MM.1S (cell line): ENCODE results near the gene CACNB4.

ENCODE experiments used
- DNase-seq: peaks from one replicate; pipeline ENCODE4 v3.0.0-alpha.2; 2015
- H2AFZ ChIP-seq: fragments of 300-600 bp; sonication (generic); 2 replicates; pipeline ENCODE4 v1.6.0; 2016; ENCODE audit warnings: antibody characterized with exemption, low read length
- H3F3A ChIP-seq: fragments of 300-600 bp; sonication (generic); 2 replicates; pipeline ENCODE4 v1.6.1; 2016; ENCODE audit warnings: mild to moderate bottlenecking, antibody characterized with exemption, low read length, moderate library complexity, mixed read lengths; ENCODE audit not compliant: insufficient read depth
- H3K27ac ChIP-seq: fragments of 300-600 bp; sonication (generic); 2 replicates; pipeline ENCODE4 v1.5.1; 2016; ENCODE audit warnings: mild to moderate bottlenecking, low read length
- H3K27me3 ChIP-seq: fragments of 300-600 bp; sonication (generic); replicated peaks from 2 replicates; pipeline ENCODE4 v1.6.0; 2016; ENCODE audit warnings: low read length; ENCODE audit not compliant: insufficient read depth
- H3K36me3 ChIP-seq: fragments of 300-600 bp; sonication (generic); replicated peaks from 2 replicates; pipeline ENCODE4 v1.6.1; 2016; ENCODE audit warnings: mild to moderate bottlenecking, low read length, mixed read lengths; ENCODE audit not compliant: insufficient read depth
- H3K4me1 ChIP-seq: fragments of 300-600 bp; sonication (generic); 2 replicates; pipeline ENCODE4 v1.6.1; 2016; ENCODE audit warnings: low read length, mixed read lengths
- H3K4me2 ChIP-seq: fragments of 300-600 bp; sonication (generic); 2 replicates; pipeline ENCODE4 v1.6.0; 2016; ENCODE audit warnings: low read depth, low read length
- H3K4me3 ChIP-seq: fragments of 300-600 bp; sonication (generic); 2 replicates; pipeline ENCODE4 v1.5.1; 2016; ENCODE audit warnings: low read length, mixed read lengths
- H3K79me2 ChIP-seq: fragments of 300-600 bp; sonication (generic); 2 replicates; pipeline ENCODE4 v1.6.1; 2016; ENCODE audit warnings: mixed run types, low read length, mixed read lengths
- H3K9ac ChIP-seq: fragments of 300-600 bp; sonication (generic); 2 replicates; pipeline ENCODE4 v1.6.1; 2016; ENCODE audit warnings: low read length, mixed read lengths
- H3K9me2 ChIP-seq: fragments of 300-600 bp; sonication (generic); replicated peaks from 2 replicates; pipeline ENCODE4 v1.6.1; 2016; ENCODE audit warnings: mild to moderate bottlenecking, low read length, mixed read lengths; ENCODE audit not compliant: insufficient read depth
- H3K9me3 ChIP-seq: fragments of 300-600 bp; sonication (generic); replicated peaks from 2 replicates; pipeline ENCODE4 v1.6.1; 2016; ENCODE audit warnings: mild to moderate bottlenecking, low read length, mixed read lengths; ENCODE audit not compliant: insufficient read depth
- H4K20me1 ChIP-seq: fragments of 300-600 bp; sonication (generic); 2 replicates; pipeline ENCODE4 v1.6.1; 2016; ENCODE audit warnings: mild to moderate bottlenecking, low read length, moderate library complexity, mixed read lengths; ENCODE audit not compliant: insufficient read depth
- EZH2 ChIP-seq: fragments of 300-600 bp; sonication (generic); optimal IDR thresholded peaks from 2 replicates; pipeline ENCODE3; 2017; ENCODE audit warnings: low read depth, mild to moderate bottlenecking, antibody characterized with exemption, low read length, mixed read lengths
- EZH2phosphoT487 ChIP-seq: fragments of 300-600 bp; sonication (generic); IDR thresholded peaks from 2 replicates; pipeline ENCODE4 v1.6.1; 2018; ENCODE audit warnings: antibody characterized with exemption, low read length
- TF ChIP-seq, protein P1 (sequence below): fragments of 300-600 bp; sonication (generic); IDR thresholded peaks from 2 replicates; pipeline ENCODE4 v1.5.1; 2016; ENCODE audit warnings: antibody characterized with exemption, low read length, mixed read lengths

Gene CACNB4

DNA sequence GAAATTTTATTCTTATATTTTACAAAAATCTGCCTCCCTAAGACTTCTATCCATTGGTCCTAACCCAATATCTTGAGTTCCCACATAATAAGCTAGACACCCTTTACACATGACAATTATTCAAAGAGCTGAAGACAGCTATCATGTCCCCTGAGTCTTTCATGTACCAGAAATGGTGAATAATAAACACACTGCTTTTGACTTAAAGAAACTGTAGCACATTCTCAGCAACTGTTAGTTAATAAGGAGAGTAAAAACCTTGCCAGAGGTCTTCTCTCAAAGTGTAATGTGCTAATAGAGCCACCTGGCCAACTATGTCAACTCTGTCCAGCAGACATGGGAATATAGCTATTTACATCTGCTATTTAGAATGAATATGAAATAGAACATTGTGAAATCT, 160.9 kb downstream of the CACNB4 start:
- H3F3A ChIP-seq: no peaks in the 10 kb centered on the region

DNA sequence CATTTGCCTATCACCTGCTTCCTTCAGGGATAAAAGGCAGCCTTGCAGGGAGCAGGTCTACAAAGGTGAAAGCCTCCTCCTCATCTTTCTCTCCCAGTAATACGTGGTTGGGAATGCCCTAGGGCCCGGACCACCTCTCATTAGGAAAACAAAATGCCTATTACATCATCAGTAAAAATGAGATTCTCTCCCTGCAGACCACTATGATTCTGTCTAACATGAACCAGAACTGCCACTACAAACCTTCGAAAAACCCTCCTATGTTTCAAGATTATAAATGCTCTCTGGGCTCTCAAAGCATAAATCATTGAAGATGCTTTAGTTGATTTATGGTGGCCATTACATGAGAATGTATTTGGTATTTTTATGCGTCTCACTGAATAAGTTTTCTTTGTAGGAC, 162.2 kb downstream of the CACNB4 start:
- no peak overlapping the region for H3K27ac ChIP-seq
- no peaks in the 10 kb centered on the region for H3K9me3 ChIP-seq
- no peak overlapping the region for H3K4me3 ChIP-seq
- H3K27me3 ChIP-seq: no peaks in the 10 kb centered on the region
- no peaks in the 10 kb centered on the region for H4K20me1 ChIP-seq
- TF ChIP-seq, protein P1, sequence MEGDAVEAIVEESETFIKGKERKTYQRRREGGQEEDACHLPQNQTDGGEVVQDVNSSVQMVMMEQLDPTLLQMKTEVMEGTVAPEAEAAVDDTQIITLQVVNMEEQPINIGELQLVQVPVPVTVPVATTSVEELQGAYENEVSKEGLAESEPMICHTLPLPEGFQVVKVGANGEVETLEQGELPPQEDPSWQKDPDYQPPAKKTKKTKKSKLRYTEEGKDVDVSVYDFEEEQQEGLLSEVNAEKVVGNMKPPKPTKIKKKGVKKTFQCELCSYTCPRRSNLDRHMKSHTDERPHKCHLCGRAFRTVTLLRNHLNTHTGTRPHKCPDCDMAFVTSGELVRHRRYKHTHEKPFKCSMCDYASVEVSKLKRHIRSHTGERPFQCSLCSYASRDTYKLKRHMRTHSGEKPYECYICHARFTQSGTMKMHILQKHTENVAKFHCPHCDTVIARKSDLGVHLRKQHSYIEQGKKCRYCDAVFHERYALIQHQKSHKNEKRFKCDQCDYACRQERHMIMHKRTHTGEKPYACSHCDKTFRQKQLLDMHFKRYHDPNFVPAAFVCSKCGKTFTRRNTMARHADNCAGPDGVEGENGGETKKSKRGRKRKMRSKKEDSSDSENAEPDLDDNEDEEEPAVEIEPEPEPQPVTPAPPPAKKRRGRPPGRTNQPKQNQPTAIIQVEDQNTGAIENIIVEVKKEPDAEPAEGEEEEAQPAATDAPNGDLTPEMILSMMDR: no peak
- no peak for TF ChIP-seq EZH2phosphoT487
- no peak for TF ChIP-seq EZH2
- no peak overlapping the region for H2AFZ ChIP-seq
- H3K36me3 ChIP-seq: no peaks in the 10 kb centered on the region
- H3K9me2 ChIP-seq: no peaks in the 10 kb centered on the region
- H3K4me2 ChIP-seq: no peak overlapping the region
- H3K79me2 ChIP-seq: no peaks in the 10 kb centered on the region
- H3F3A ChIP-seq: no peaks in the 10 kb centered on the region
- H3K4me1 ChIP-seq: no peaks in the 10 kb centered on the region
- DNase-seq: no peak
- no peak overlapping the region for H3K9ac ChIP-seq

More for the DNA sequence above, 160.9 kb downstream of the CACNB4 start:
- Histone ChIP-seq H3K9ac (no peak overlapping the region), H3K9me3 (no peaks in the 10 kb centered on the region), H2AFZ (no peak overlapping the region), H3K4me1 (no peaks in the 10 kb centered on the region), H3K4me3 (no peak overlapping the region), H3K27me3 (no peaks in the 10 kb centered on the region), H4K20me1 (no peaks in the 10 kb centered on the region), H3K27ac (no peak overlapping the region), H3K9me2 (no peaks in the 10 kb centered on the region), H3K4me2 (no peak overlapping the region), H3K36me3 (no peaks in the 10 kb centered on the region), H3K79me2 (no peaks in the 10 kb centered on the region)
- no peak for DNase-seq
- TF ChIP-seq EZH2phosphoT487 (no peak), EZH2 (no peak)
- TF ChIP-seq, protein P1: no peak

DNA sequence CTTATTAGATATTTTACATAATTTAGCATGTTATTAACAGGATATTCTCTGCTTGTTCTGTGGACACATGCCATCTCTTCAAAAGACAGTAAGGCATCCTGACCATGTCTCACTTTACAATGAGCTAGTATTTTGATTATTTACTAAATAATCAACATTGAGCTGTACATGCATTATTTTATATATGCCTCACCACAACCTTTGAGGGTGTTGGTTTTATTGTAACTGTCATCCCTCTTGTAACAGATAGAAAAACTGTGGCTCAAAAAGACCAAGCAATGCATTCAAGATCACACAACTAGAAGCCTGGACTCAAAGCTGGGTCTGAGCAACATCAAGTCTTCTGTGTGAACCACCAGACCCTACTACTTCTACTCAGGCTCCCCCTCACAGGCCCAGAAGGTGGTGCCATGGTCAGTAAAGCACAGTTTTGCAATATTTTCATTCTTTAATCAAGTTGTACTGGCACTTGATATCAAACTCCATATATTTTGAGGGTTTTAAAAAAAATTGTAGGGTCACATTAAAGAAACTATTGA, 165.5 kb downstream of the CACNB4 start:
- Histone ChIP-seq H3K9me3 (no peaks in the 10 kb centered on the region), H3K4me2 (no peak overlapping the region), H3F3A (no peaks in the 10 kb centered on the region), H3K36me3 (no peaks in the 10 kb centered on the region), H3K4me1 (no peaks in the 10 kb centered on the region), H2AFZ (no peak overlapping the region), H3K27ac (no peak overlapping the region), H3K9me2 (no peaks in the 10 kb centered on the region), H3K27me3 (no peaks in the 10 kb centered on the region), H3K9ac (no peak overlapping the region), H3K79me2 (no peaks in the 10 kb centered on the region), H3K4me3 (no peak overlapping the region), H4K20me1 (no peaks in the 10 kb centered on the region)
- no peak for DNase-seq
- TF ChIP-seq, protein P1: no peak
- TF ChIP-seq EZH2: no peak
- TF ChIP-seq EZH2phosphoT487: no peak
